HEK293 (cell line): ENCODE results near the gene CDC14A.

Experiments
- CTCF ChIA-PET: fragments of 350-600 bp; formaldehyde crosslinking; extraction: SDS; loops from one replicate; lab custom pipeline; 2021; ENCODE audit warnings: antibody characterized with exemption; lab: Yijun Ruan, JAX
- POLR2A ChIA-PET: fragments of 300-600 bp; formaldehyde crosslinking; extraction: SDS; loops from one replicate; lab custom pipeline; 2020; ENCODE audit warnings: antibody characterized with exemption, inconsistent platforms; lab: Yijun Ruan, JAX
- H3K27ac ChIP-seq: fragments of 200-500 bp; sonication (Bioruptor generic); 2 replicates; pipeline ENCODE4 v1.5.1; 2014; ENCODE audit warnings: low read depth, low read length, control low read depth, inconsistent platforms; ENCODE audit errors: extremely low read depth
- H3K36me3 ChIP-seq, 2 experiments: fragments of 200-500 bp in 1 of 2; sonication (Bioruptor generic) in 1 of 2; 1 replicate in 1 of 2; 2 replicates in 1 of 2; pipeline ENCODE4 v1.5.1; 2014 to 2017; ENCODE audit warnings: inconsistent platforms in 2 of 2, low read length in 2 of 2; ENCODE audit not compliant: control insufficient read depth in 2 of 2, insufficient read depth in 1 of 2
- H3K4me1 ChIP-seq: fragments of 200-500 bp; sonication (Bioruptor generic); 2 replicates; pipeline ENCODE4 v1.5.1; 2014; ENCODE audit warnings: mild to moderate bottlenecking, low read length, inconsistent platforms; ENCODE audit not compliant: control insufficient read depth, insufficient read depth
- H3K4me3 ChIP-seq: 2 replicates; pipeline ENCODE4 v1.5.1; 2011; ENCODE audit warnings: low read depth, mild to moderate bottlenecking, control low read depth, low read length, moderate library complexity
- H3K9me3 ChIP-seq: fragments of 200-500 bp; sonication (Bioruptor generic); 2 replicates; pipeline ENCODE4 v1.5.1; 2014; ENCODE audit warnings: low read depth, low read length, inconsistent platforms; ENCODE audit not compliant: control insufficient read depth, insufficient read depth
- BCL11A ChIP-seq: fragments of 450-650 bp; formaldehyde crosslinking; IDR thresholded peaks from 2 replicates; pipeline ENCODE4 v1.5.1; 2016; ENCODE audit warnings: low read depth, missing biosample characterization, missing genetic modification characterization
- KLF8 ChIP-seq: fragments of 450-650 bp; formaldehyde crosslinking; IDR thresholded peaks from 2 replicates; pipeline ENCODE4 v1.5.1; 2016; ENCODE audit warnings: missing biosample characterization, missing genetic modification characterization
- OVOL3 ChIP-seq: fragments of 450-650 bp; formaldehyde crosslinking; IDR thresholded peaks from 2 replicates; pipeline ENCODE4 v1.5.1; 2016; ENCODE audit warnings: missing biosample characterization, missing genetic modification characterization
- SP2 ChIP-seq: fragments of 450-650 bp; formaldehyde crosslinking; IDR thresholded peaks from 2 replicates; pipeline ENCODE4 v1.5.1; 2016; ENCODE audit warnings: missing biosample characterization, missing genetic modification characterization
- ZBTB17 ChIP-seq: fragments of 450-650 bp; formaldehyde crosslinking; IDR thresholded peaks from 2 replicates; pipeline ENCODE4 v1.5.1; 2016; ENCODE audit warnings: missing biosample characterization, missing genetic modification characterization
- ZFHX2 ChIP-seq: fragments of 450-650 bp; formaldehyde crosslinking; conservative IDR thresholded peaks from 2 replicates; pipeline ENCODE4 v1.5.1; 2016; ENCODE audit warnings: missing biosample characterization, missing genetic modification characterization
- ZNF202 ChIP-seq: fragments of 450-650 bp; formaldehyde crosslinking; IDR thresholded peaks from 2 replicates; pipeline ENCODE4 v1.5.1; 2016; ENCODE audit warnings: missing biosample characterization, missing genetic modification characterization, borderline replicate concordance
- ZNF221 ChIP-seq: fragments of 450-650 bp; formaldehyde crosslinking; IDR thresholded peaks from 2 replicates; pipeline ENCODE4 v1.5.1; 2017; ENCODE audit warnings: missing biosample characterization, missing genetic modification characterization, borderline replicate concordance
- ZNF24 ChIP-seq: fragments of 450-650 bp; formaldehyde crosslinking; IDR thresholded peaks from 2 replicates; pipeline ENCODE4 v1.5.1; 2016; ENCODE audit warnings: missing biosample characterization, missing genetic modification characterization
- ZNF366 ChIP-seq: fragments of 450-650 bp; formaldehyde crosslinking; conservative IDR thresholded peaks from 2 replicates; pipeline ENCODE4 v1.5.1; 2016; ENCODE audit warnings: missing biosample characterization, missing genetic modification characterization
- ZNF404 ChIP-seq: fragments of 450-650 bp; formaldehyde crosslinking; IDR thresholded peaks from 2 replicates; pipeline ENCODE4 v1.5.1; 2017; ENCODE audit warnings: missing biosample characterization, missing genetic modification characterization
- ZNF416 ChIP-seq: fragments of 450-650 bp; formaldehyde crosslinking; IDR thresholded peaks from 2 replicates; pipeline ENCODE4 v1.5.1; 2016; ENCODE audit warnings: missing biosample characterization, missing genetic modification characterization
- ZNF521 ChIP-seq: fragments of 450-650 bp; formaldehyde crosslinking; IDR thresholded peaks from 2 replicates; pipeline ENCODE4 v1.5.1; 2017; ENCODE audit warnings: missing biosample characterization, mild to moderate bottlenecking, missing genetic modification characterization
- ZNF530 ChIP-seq: fragments of 450-650 bp; formaldehyde crosslinking; IDR thresholded peaks from 2 replicates; pipeline ENCODE4 v1.5.1; 2016; ENCODE audit warnings: low read depth, missing biosample characterization, missing genetic modification characterization
- ZNF560 ChIP-seq: fragments of 450-650 bp; formaldehyde crosslinking; IDR thresholded peaks from 2 replicates; pipeline ENCODE4 v1.5.1; 2017; ENCODE audit warnings: missing biosample characterization, missing genetic modification characterization, borderline replicate concordance
- ZNF596 ChIP-seq: fragments of 450-650 bp; IDR thresholded peaks from 2 replicates; pipeline ENCODE4 v1.5.0; 2018; ENCODE audit warnings: missing biosample characterization, mild to moderate bottlenecking, missing genetic modification characterization, moderate library complexity
- ZNF654 ChIP-seq: fragments of 450-650 bp; formaldehyde crosslinking; IDR thresholded peaks from 2 replicates; pipeline ENCODE4 v1.5.1; 2016; ENCODE audit warnings: low read depth, missing biosample characterization, missing genetic modification characterization
- ZNF701 ChIP-seq: fragments of 450-650 bp; formaldehyde crosslinking; IDR thresholded peaks from 2 replicates; pipeline ENCODE4 v1.5.1; 2016; ENCODE audit warnings: missing biosample characterization, missing genetic modification characterization
- TF ChIP-seq, protein P1 (sequence below): fragments of 450-650 bp; formaldehyde crosslinking; IDR thresholded peaks from 2 replicates; pipeline ENCODE4 v1.5.1; 2017; ENCODE audit warnings: missing biosample characterization, missing genetic modification characterization
- TF ChIP-seq, protein P2 (sequence below): fragments of 450-650 bp; IDR thresholded peaks from 2 replicates; pipeline ENCODE4 v1.5.1; 2018; ENCODE audit warnings: missing biosample characterization, mild to moderate bottlenecking, missing genetic modification characterization

The CDC14A gene

DNA sequence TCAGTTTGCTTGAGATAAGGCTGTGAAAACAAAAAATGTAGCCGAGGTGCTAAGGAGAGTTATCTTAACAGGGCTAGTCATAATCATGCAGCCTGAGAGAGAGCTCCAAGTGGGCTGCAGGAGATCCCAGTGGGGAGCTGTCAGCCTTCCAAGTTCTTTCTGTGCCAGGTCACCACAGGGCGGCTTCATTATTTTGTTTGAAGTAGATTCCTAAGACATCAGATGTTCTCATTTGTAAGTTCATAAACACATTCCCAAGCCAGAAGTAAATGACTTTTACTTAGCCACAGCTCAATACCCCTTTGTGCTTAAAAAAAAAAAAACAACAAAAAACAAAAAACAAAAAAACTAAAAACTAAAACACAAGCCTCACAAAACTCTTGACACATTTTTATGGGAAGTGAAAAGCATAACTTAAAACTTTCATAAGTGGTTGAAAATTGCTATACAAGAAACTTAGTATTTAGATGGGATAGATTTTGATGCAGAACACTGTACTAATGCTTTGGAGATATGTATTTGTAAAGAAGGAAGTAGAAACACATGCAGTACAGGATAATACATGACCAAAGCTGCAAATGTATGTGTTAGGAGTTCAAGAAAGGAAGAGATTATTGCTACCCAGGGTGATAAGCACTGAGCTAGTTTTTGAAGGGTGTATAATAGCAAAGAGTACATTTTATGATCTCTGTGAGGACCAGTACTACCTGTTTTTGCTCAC is 8.6 kb downstream of the CDC14A start (continued):
- TF ChIP-seq KLF8 (tag by site-specific recombination) (peak; percentile 52; the same call in 1 of the 2 replicates), OVOL3 (tag by site-specific recombination) (no peak), ZNF596 (tag by site-specific recombination) (peak; percentile 87), ZNF560 (tag by site-specific recombination) (no peak), ZNF654 (no peak), ZNF521 (tag by site-specific recombination) (no peak), ZNF404 (tag by site-specific recombination) (no peak), ZNF701 (tag by site-specific recombination) (no peak), ZNF202 (no peak), ZFHX2 (tag by site-specific recombination) (no peak), ZNF221 (no peak), SP2 (tag by site-specific recombination) (no peak), ZBTB17 (tag by site-specific recombination) (peak; percentile 63; the same call in 1 of the 2 replicates), BCL11A (tag by site-specific recombination) (no peak), ZNF530 (tag by site-specific recombination) (no peak)
- TF ChIP-seq, protein P1, sequence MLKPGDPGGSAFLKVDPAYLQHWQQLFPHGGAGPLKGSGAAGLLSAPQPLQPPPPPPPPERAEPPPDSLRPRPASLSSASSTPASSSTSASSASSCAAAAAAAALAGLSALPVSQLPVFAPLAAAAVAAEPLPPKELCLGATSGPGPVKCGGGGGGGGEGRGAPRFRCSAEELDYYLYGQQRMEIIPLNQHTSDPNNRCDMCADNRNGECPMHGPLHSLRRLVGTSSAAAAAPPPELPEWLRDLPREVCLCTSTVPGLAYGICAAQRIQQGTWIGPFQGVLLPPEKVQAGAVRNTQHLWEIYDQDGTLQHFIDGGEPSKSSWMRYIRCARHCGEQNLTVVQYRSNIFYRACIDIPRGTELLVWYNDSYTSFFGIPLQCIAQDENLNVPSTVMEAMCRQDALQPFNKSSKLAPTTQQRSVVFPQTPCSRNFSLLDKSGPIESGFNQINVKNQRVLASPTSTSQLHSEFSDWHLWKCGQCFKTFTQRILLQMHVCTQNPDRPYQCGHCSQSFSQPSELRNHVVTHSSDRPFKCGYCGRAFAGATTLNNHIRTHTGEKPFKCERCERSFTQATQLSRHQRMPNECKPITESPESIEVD (tag by site-specific recombination): peak; percentile 98
- TF ChIP-seq, protein P2, sequence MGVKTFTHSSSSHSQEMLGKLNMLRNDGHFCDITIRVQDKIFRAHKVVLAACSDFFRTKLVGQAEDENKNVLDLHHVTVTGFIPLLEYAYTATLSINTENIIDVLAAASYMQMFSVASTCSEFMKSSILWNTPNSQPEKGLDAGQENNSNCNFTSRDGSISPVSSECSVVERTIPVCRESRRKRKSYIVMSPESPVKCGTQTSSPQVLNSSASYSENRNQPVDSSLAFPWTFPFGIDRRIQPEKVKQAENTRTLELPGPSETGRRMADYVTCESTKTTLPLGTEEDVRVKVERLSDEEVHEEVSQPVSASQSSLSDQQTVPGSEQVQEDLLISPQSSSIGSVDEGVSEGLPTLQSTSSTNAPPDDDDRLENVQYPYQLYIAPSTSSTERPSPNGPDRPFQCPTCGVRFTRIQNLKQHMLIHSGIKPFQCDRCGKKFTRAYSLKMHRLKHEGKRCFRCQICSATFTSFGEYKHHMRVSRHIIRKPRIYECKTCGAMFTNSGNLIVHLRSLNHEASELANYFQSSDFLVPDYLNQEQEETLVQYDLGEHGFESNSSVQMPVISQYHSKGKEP (tag by site-specific recombination): peak; percentile 96
- TF ChIP-seq, all 188 proteins: peak for 42

DNA sequence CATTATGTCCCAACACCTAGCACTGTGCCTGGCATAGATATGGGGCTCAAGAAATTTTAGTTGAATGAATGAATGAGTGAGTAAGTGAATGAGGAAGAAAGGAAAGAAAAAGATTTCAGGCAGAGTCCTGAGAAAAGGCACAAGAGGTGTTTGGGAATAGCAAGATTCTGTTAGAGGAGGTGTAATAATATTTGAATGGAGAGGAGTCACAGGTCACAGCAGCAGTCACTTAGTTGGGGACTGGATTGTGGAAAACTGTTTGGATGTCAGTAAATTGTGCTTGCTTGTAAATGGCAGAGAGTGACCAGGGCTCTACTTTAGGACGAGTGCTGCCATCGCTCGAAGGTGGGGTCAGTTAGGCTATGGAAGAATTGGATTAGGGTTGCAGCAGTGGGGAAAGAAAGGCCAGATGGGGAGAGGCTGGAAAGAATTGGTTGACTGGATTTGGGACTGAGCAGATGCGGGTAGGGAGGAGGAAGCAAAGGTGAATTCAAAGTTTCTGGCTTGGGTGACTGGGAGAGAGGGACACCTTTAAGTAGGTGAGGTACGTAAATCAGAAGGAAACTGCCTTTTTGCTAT is 9.3 kb downstream of the CDC14A start:
- Histone ChIP-seq H3K4me3 (no peak overlapping the region), H3K4me1 (peaks cover 5% of the 10 kb centered on the region; the same call in 1 of the 2 replicates), H3K9me3 (no peaks in the 10 kb centered on the region), H3K27ac (no peak overlapping the region), H3K36me3 (no peaks in the 10 kb centered on the region)
- ChIA-PET POLR2A (no interaction called here), CTCF (interaction anchor here (0.6 to 1.2 kb wide), 2 partner anchors 81 to 98 kb away, joined by 3 to 4 read pairs; no protein-coding TSS in a partner anchor)
- TF ChIP-seq ZNF24 (tag by site-specific recombination): peak; percentile 64; the same call in 1 of the 2 replicates
- no peak for TF ChIP-seq ZNF416 (tag by site-specific recombination)
- TF ChIP-seq ZNF366 (tag by site-specific recombination): 0 out of 2 replicates have a peak, but pooled peaks have one; percentile 42
